HEK293T (cell line): Measurements from ENCODE around the gene BDH1.

Experiments
- CTCF ChIA-PET: fragments of 350-600 bp; formaldehyde crosslinking; extraction: SDS; loops from one replicate; lab custom pipeline; 2021; ENCODE audit warnings: antibody characterized with exemption, inconsistent platforms; lab: Yijun Ruan, JAX
- POLR2A ChIA-PET: fragments of 350-600 bp; formaldehyde crosslinking; extraction: SDS; loops from one replicate; lab custom pipeline; 2020; ENCODE audit warnings: antibody characterized with exemption, inconsistent platforms; lab: Yijun Ruan, JAX
- DNase-seq: peaks from one replicate; pipeline ENCODE4 v3.0.0; 2012; ENCODE audit warnings: mixed read lengths; ENCODE audit errors: extremely low spot score
- ARNT ChIP-seq: fragments of 450-650 bp; IDR thresholded peaks from 2 replicates; pipeline ENCODE4 v1.6.1; 2017; ENCODE audit warnings: mild to moderate bottlenecking
- BHLHE40 ChIP-seq: fragments of 450-650 bp; IDR thresholded peaks from 2 replicates; pipeline ENCODE4 v1.6.1; 2016; ENCODE audit warnings: mild to moderate bottlenecking, moderate library complexity, borderline replicate concordance
- CTBP1 ChIP-seq: fragments of 450-650 bp; IDR thresholded peaks from 2 replicates; pipeline ENCODE4 v1.6.1; 2016; ENCODE audit warnings: borderline replicate concordance
- ELF4 ChIP-seq: fragments of 450-650 bp; IDR thresholded peaks from 2 replicates; pipeline ENCODE4 v1.6.1; 2017; ENCODE audit warnings: antibody characterized with exemption
- FOXA1 ChIP-seq: fragments of 450-650 bp; IDR thresholded peaks from 2 replicates; pipeline ENCODE4 v1.6.1; 2016; ENCODE audit warnings: mild to moderate bottlenecking
- FOXK2 ChIP-seq: fragments of 450-650 bp; IDR thresholded peaks from 2 replicates; pipeline ENCODE4 v1.6.1; 2016; ENCODE audit warnings: mild to moderate bottlenecking
- FOXM1 ChIP-seq: fragments of 450-650 bp; IDR thresholded peaks from 2 replicates; pipeline ENCODE4 v1.6.1; 2017; ENCODE audit warnings: mild to moderate bottlenecking, borderline replicate concordance
- HDGF ChIP-seq: fragments of 450-650 bp; IDR thresholded peaks from 2 replicates; pipeline ENCODE4 v1.6.1; 2017; ENCODE audit warnings: antibody characterized with exemption, borderline replicate concordance
- L3MBTL2 ChIP-seq: fragments of 450-650 bp; conservative IDR thresholded peaks from 2 replicates; pipeline ENCODE4 v1.6.1; 2016; ENCODE audit warnings: mild to moderate bottlenecking
- LEF1 ChIP-seq: fragments of 450-650 bp; IDR thresholded peaks from 2 replicates; pipeline ENCODE4 v1.6.1; 2017; ENCODE audit warnings: mild to moderate bottlenecking, borderline replicate concordance
- NFRKB ChIP-seq: fragments of 450-650 bp; IDR thresholded peaks from 2 replicates; pipeline ENCODE4 v1.6.1; 2016; ENCODE audit warnings: mild to moderate bottlenecking, moderate library complexity
- PKNOX1 ChIP-seq: fragments of 450-650 bp; IDR thresholded peaks from 2 replicates; pipeline ENCODE4 v1.6.1; 2016
- SP1 ChIP-seq: fragments of 450-650 bp; IDR thresholded peaks from 2 replicates; pipeline ENCODE4 v1.6.1; 2017
- SUZ12 ChIP-seq: fragments of 450-650 bp; IDR thresholded peaks from 2 replicates; pipeline ENCODE4 v1.6.1; 2016; ENCODE audit warnings: mild to moderate bottlenecking
- TARDBP ChIP-seq: fragments of 450-650 bp; IDR thresholded peaks from 2 replicates; pipeline ENCODE4 v1.6.1; 2016
- ZNF384 ChIP-seq: fragments of 450-650 bp; IDR thresholded peaks from 2 replicates; pipeline ENCODE4 v1.6.1; 2016

The BDH1 gene

GRCh38 chr3:197475997-197476525, 79.7 kb downstream of the BDH1 start:
- TF ChIP-seq CTBP1 (no peak), BHLHE40 (no peak), HDGF (no peak), TARDBP (no peak), ARNT (no peak), LEF1 (no peak), NFRKB (no peak), PKNOX1 (no peak), SUZ12 (no peak), FOXM1 (no peak), SP1 (no peak), FOXA1 (no peak), ELF4 (no peak), L3MBTL2 (no peak), ZNF384 (no peak), FOXK2 (no peak)
- DNase-seq = no peak
- ChIA-PET POLR2A (no interaction called here), CTCF (no interaction called here)

- ChIA-PET POLR2A (no interaction called here), CTCF (no interaction called here)
- no peak for DNase-seq
- TF ChIP-seq NFRKB = no peak
- no peak for TF ChIP-seq SP1
- TF ChIP-seq SUZ12 = no peak
- no peak for TF ChIP-seq ZNF384
- no peak for TF ChIP-seq PKNOX1
- no peak for TF ChIP-seq ARNT
These were observed 80.3 kb downstream of the BDH1 start for GRCh38 chr3:197475514-197475913.

GRCh38 chr3:197472151-197472550, 83.6 kb downstream of the BDH1 start:
- ChIA-PET CTCF (no interaction called here), POLR2A (no interaction called here)
- no peak for DNase-seq
- TF ChIP-seq FOXM1 = no peak
- TF ChIP-seq FOXA1 = no peak
- no peak for TF ChIP-seq HDGF
- no peak for TF ChIP-seq FOXK2
- no peak for TF ChIP-seq PKNOX1
- TF ChIP-seq ARNT = no peak
- no peak for TF ChIP-seq SP1
- TF ChIP-seq LEF1 = no peak
- TF ChIP-seq ZNF384 = no peak
- no peak for TF ChIP-seq SUZ12
- TF ChIP-seq BHLHE40 = no peak
- no peak for TF ChIP-seq L3MBTL2
- no peak for TF ChIP-seq TARDBP
- no peak for TF ChIP-seq NFRKB
- no peak for TF ChIP-seq CTBP1
- no peak for TF ChIP-seq ELF4

- no peak for DNase-seq
- ChIA-PET POLR2A (no interaction called here), CTCF (no interaction called here)
- TF ChIP-seq PKNOX1 = no peak
- no peak for TF ChIP-seq ZNF384
- no peak for TF ChIP-seq HDGF
- TF ChIP-seq FOXM1 = no peak
- no peak for TF ChIP-seq SUZ12
- no peak for TF ChIP-seq FOXA1
- TF ChIP-seq SP1 = no peak
- TF ChIP-seq ARNT = no peak
- TF ChIP-seq TARDBP = no peak
- no peak for TF ChIP-seq BHLHE40
- no peak for TF ChIP-seq L3MBTL2
- no peak for TF ChIP-seq LEF1
- no peak for TF ChIP-seq FOXK2
- TF ChIP-seq ELF4 = no peak
- TF ChIP-seq NFRKB = no peak
- no peak for TF ChIP-seq CTBP1
These were observed 84.4 kb downstream of the BDH1 start for GRCh38 chr3:197471221-197472010.

- ChIA-PET POLR2A (no interaction called here), CTCF (no interaction called here)
- DNase-seq = no peak
- no peak for TF ChIP-seq NFRKB
- TF ChIP-seq ELF4 = no peak
These were observed 86.8 kb downstream of the BDH1 start for GRCh38 chr3:197468866-197469382.
